Calu3 (cell line): Measurements from ENCODE around the gene PAX2. TPM values are rescaled to one million over a fixed set of nuclear protein-coding genes. Genes with fewer than 3 reads are reported as not detected.

ENCODE experiments used
- BruUV-seq: library from RNA; stranded (reverse); fragments of 400-500 nt; replicated peaks from 2 replicates; lab custom pipeline; 2021; lab: Mats Ljungman, UMichigan
- CTCF ChIA-PET: fragments of 300-600 bp; sonication (Branson Sonifier 250); formaldehyde crosslinking; loops from one replicate; lab custom pipeline; 2022; ENCODE audit warnings: antibody characterized with exemption; lab: Charles Lee
- DNase-seq: peaks from one replicate; pipeline ENCODE4 v3.0.0; 2022
- H3K27ac Mint-ChIP-seq: one replicate; pipeline ENCODE4 v1.8.0; 2022; ENCODE audit warnings: mixed read lengths; ENCODE audit not compliant: unreplicated experiment
- H3K27me3 Mint-ChIP-seq: one replicate; pipeline ENCODE4 v1.8.0; 2022; ENCODE audit warnings: mixed read lengths; ENCODE audit not compliant: unreplicated experiment
- H3K36me3 Mint-ChIP-seq: one replicate; pipeline ENCODE4 v1.8.0; 2022; ENCODE audit warnings: mild to moderate bottlenecking, moderate library complexity, mixed read lengths; ENCODE audit not compliant: insufficient read depth, unreplicated experiment
- H3K4me1 Mint-ChIP-seq: one replicate; pipeline ENCODE4 v1.8.0; 2022; ENCODE audit warnings: mild to moderate bottlenecking, low read depth, mixed read lengths; ENCODE audit not compliant: unreplicated experiment
- H3K4me3 Mint-ChIP-seq: one replicate; pipeline ENCODE4 v1.8.0; 2022; ENCODE audit warnings: mild to moderate bottlenecking, low read depth, moderate library complexity, mixed read lengths; ENCODE audit not compliant: unreplicated experiment
- H3K9me3 Mint-ChIP-seq: one replicate; pipeline ENCODE4 v1.8.0; 2022; ENCODE audit warnings: low read depth, mixed read lengths; ENCODE audit not compliant: unreplicated experiment
- CTCF ChIP-seq: fragments of 200-600 bp; IDR thresholded peaks from one replicate; pipeline ENCODE4 v1.8.0; 2022; ENCODE audit warnings: antibody characterized with exemption; ENCODE audit not compliant: unreplicated experiment
- intact Hi-C: fragments of 100-400 bp; cut with micrococcal nuclease; formaldehyde crosslinking; loops from one replicate; pipeline ENCODE4 v1.10.0; 2022; ENCODE audit not compliant: unreplicated experiment
- total RNA-seq: library from RNA; stranded (reverse); gene quantifications from 2 replicates; pipeline ENCODE4 v1.2.3, GENCODE V29; 2022

Gene PAX2
- total RNA-seq, 1 experiment from 2014 or later: not detected

- DNase-seq: no peak
- intact Hi-C loops: no loop called here
- no TSS peak for BruUV-seq
- Mint-ChIP-seq H3K36me3 (no peaks in the 10 kb centered on the region), H3K27me3 (peaks cover 100% of the 10 kb centered on the region), H3K4me3 (no peak overlapping the region), H3K27ac (no peak overlapping the region), H3K9me3 (no peaks in the 10 kb centered on the region), H3K4me1 (no peaks in the 10 kb centered on the region)
- no peak for TF ChIP-seq CTCF
- CTCF ChIA-PET: interaction anchor here (0.5 kb wide), 1 partner anchor 33 kb away, joined by 8 read pairs; no protein-coding TSS in a partner anchor
Observed at GRCh38 chr10:100859484-100859763, 114.0 kb downstream of the PAX2 start.

- no peak for DNase-seq
- H3K4me3 Mint-ChIP-seq: no peak overlapping the region
- no peak overlapping the region for H3K27ac Mint-ChIP-seq
- no peaks in the 10 kb centered on the region for H3K36me3 Mint-ChIP-seq
- no peaks in the 10 kb centered on the region for H3K9me3 Mint-ChIP-seq
- TF ChIP-seq CTCF: no peak
- BruUV-seq: no TSS peak
- CTCF ChIA-PET: no interaction called here
- no peaks in the 10 kb centered on the region for H3K4me1 Mint-ChIP-seq
- intact Hi-C loops: no loop called here
- peaks cover 91% of the 10 kb centered on the region for H3K27me3 Mint-ChIP-seq
Observed at GRCh38 chr10:100863433-100863832, 118.1 kb downstream of the PAX2 start.

GRCh38 chr10:100864036-100864885 is 118.9 kb downstream of the PAX2 start:
- no peak overlapping the region for H3K4me3 Mint-ChIP-seq
- no peaks in the 10 kb centered on the region for H3K4me1 Mint-ChIP-seq
- no TSS peak for BruUV-seq
- DNase-seq: no peak
- no peaks in the 10 kb centered on the region for H3K9me3 Mint-ChIP-seq
- no peak for TF ChIP-seq CTCF
- intact Hi-C loops: no loop called here
- H3K27me3 Mint-ChIP-seq: peaks cover 87% of the 10 kb centered on the region
- H3K27ac Mint-ChIP-seq: no peak overlapping the region
- CTCF ChIA-PET: interaction anchor here (0.5 kb wide), 1 partner anchor 12 kb away, joined by 4 read pairs; no protein-coding TSS in a partner anchor
- no peaks in the 10 kb centered on the region for H3K36me3 Mint-ChIP-seq

DNA sequence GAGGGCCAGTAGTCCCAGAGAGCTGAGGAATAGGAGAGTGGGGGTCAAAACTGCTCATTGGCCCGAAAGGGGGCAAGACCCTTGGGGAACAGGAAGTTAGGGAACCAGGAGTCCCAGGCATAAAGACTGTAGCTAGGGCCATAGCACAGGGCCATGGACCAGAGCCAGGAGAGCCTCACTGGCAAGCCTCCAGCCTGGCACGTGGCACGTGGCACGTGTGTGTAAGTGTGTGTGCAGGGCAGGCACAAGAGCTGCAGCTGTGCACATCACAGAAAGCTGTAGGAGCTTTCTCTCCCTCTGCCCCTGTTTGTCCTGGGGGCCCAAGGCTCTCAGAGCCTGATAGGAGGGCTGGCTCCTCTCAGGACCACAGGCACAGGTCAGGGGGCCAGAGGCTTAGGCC is 119.6 kb downstream of the PAX2 start:
- no peaks in the 10 kb centered on the region for H3K9me3 Mint-ChIP-seq
- no peaks in the 10 kb centered on the region for H3K4me1 Mint-ChIP-seq
- intact Hi-C loops: no loop called here
- no peak for DNase-seq
- H3K4me3 Mint-ChIP-seq: no peak overlapping the region
- no TSS peak for BruUV-seq
- H3K36me3 Mint-ChIP-seq: no peaks in the 10 kb centered on the region
- H3K27me3 Mint-ChIP-seq: peaks cover 87% of the 10 kb centered on the region
- no peak overlapping the region for H3K27ac Mint-ChIP-seq
- CTCF ChIA-PET: interaction anchor here (0.5 kb wide), 1 partner anchor 13 kb away, joined by 4 read pairs; no protein-coding TSS in a partner anchor
- TF ChIP-seq CTCF: no peak
